PC-9 (cell line): Measurements from ENCODE around the gene B4GALNT2. TPM values are rescaled to one million over a fixed set of nuclear protein-coding genes. Genes with fewer than 3 reads are reported as not detected.

Experiments
- BruUV-seq: library from RNA; stranded (reverse); fragments of 400-500 nt; replicated peaks from 2 replicates; lab custom pipeline; 2021; lab: Mats Ljungman, UMichigan
- CTCF ChIA-PET: fragments of 300-600 bp; sonication (Branson Sonifier 250); formaldehyde crosslinking; loops from one replicate; lab custom pipeline; 2022; ENCODE audit warnings: antibody characterized with exemption; lab: Charles Lee
- POLR2A ChIA-PET: fragments of 300-600 bp; sonication (Branson Sonifier 250); formaldehyde crosslinking; loops from one replicate; lab custom pipeline; 2022; ENCODE audit warnings: antibody characterized with exemption; ENCODE audit not compliant: unreplicated experiment; lab: Charles Lee
- DNase-seq, 2 experiments: peaks; one replicate each; pipeline versions ENCODE4 v3.0.0 to v3.0.0-alpha.2; 2015 to 2022; ENCODE audit warnings: mixed read lengths in 1 of 2
- H2AFZ ChIP-seq: fragments of 200-600 bp; sonication (generic); 2 replicates; pipeline ENCODE4 v1.8.1; 2017; ENCODE audit warnings: antibody characterized with exemption
- H3F3A ChIP-seq: fragments of 200-600 bp; sonication (generic); 2 replicates; pipeline ENCODE4 v1.8.1; 2017; ENCODE audit warnings: antibody characterized with exemption, mild to moderate bottlenecking, low read depth; ENCODE audit not compliant: insufficient read depth
- H3K27ac ChIP-seq: fragments of 200-600 bp; sonication (generic); 2 replicates; pipeline ENCODE4 v1.6.1; 2016; ENCODE audit warnings: mixed run types
- H3K27me3 ChIP-seq: fragments of 200-600 bp; sonication (generic); 2 replicates; pipeline ENCODE4 v1.6.1; 2016; ENCODE audit warnings: low read depth, mixed run types; ENCODE audit not compliant: insufficient read depth
- H3K36me3 ChIP-seq: fragments of 200-600 bp; sonication (generic); 2 replicates; pipeline ENCODE4 v1.6.1; 2016; ENCODE audit warnings: low read depth, mixed run types
- H3K4me1 ChIP-seq: fragments of 200-600 bp; sonication (generic); replicated peaks from 2 replicates; pipeline ENCODE4 v1.6.1; 2016; ENCODE audit warnings: mixed run types; ENCODE audit not compliant: insufficient read depth
- H3K4me2 ChIP-seq: fragments of 200-600 bp; sonication (generic); 2 replicates; pipeline ENCODE4 v1.6.1; 2017; ENCODE audit warnings: mixed run types
- H3K4me3 ChIP-seq: fragments of 200-600 bp; sonication (generic); 2 replicates; pipeline ENCODE4 v1.6.1; 2016; ENCODE audit warnings: mixed run types
- H3K79me2 ChIP-seq: fragments of 200-600 bp; sonication (generic); 2 replicates; pipeline ENCODE4 v1.6.1; 2017; ENCODE audit warnings: low read depth, mixed run types
- H3K9me2 ChIP-seq: fragments of 200-600 bp; sonication (generic); 2 replicates; pipeline ENCODE4 v1.8.1; 2017; ENCODE audit warnings: mild to moderate bottlenecking; ENCODE audit not compliant: insufficient read depth
- H3K9me3 ChIP-seq: fragments of 200-600 bp; sonication (generic); 2 replicates; pipeline ENCODE4 v1.8.1; 2016; ENCODE audit warnings: low read depth; ENCODE audit not compliant: insufficient read depth
- H4K20me1 ChIP-seq: fragments of 200-600 bp; sonication (generic); 2 replicates; pipeline ENCODE4 v1.8.1; 2017; ENCODE audit not compliant: insufficient read depth
- CTCF ChIP-seq: fragments of 200-600 bp; sonication (generic); conservative IDR thresholded peaks from 2 replicates; pipeline ENCODE4 v1.6.1; 2017; ENCODE audit warnings: mixed run types, antibody characterized with exemption, mild to moderate bottlenecking, moderate library complexity
- EZH2 ChIP-seq: fragments of 200-600 bp; sonication (generic); IDR thresholded peaks from 2 replicates; pipeline ENCODE4 v1.8.0; 2017; ENCODE audit warnings: antibody characterized with exemption, low read depth
- intact Hi-C: fragments of 100-400 bp; cut with micrococcal nuclease; formaldehyde crosslinking; loops from one replicate; pipeline ENCODE4 v1.10.0; 2022; ENCODE audit not compliant: unreplicated experiment
- total RNA-seq: library from RNA; stranded (reverse); gene quantifications from 2 replicates; pipeline ENCODE4 v1.2.3, GENCODE V29; 2021

The B4GALNT2 gene
- total RNA-seq, 1 experiment from 2014 or later = not detected

GRCh38 chr17:49196520-49196919 lies 64.0 kb downstream of the B4GALNT2 start:
- H3K27ac ChIP-seq = no peak overlapping the region
- intact Hi-C loops = loop anchor here (10.0 kb wide), 2 partner anchors 162 to 302 kb away; partner anchors contain the start of gene ATP5MC1

GRCh38 chr17:49197346-49197998 lies 64.9 kb downstream of the B4GALNT2 start:
- BruUV-seq = no TSS peak

More at GRCh38 chr17:49196520-49196919, 64.0 kb downstream of the B4GALNT2 start:
- Histone ChIP-seq H3F3A (peaks cover 18% of the 10 kb centered on the region), H3K79me2 (no peaks in the 10 kb centered on the region), H3K4me1 (peaks cover 11% of the 10 kb centered on the region), H3K36me3 (no peaks in the 10 kb centered on the region), H3K4me2 (no peak overlapping the region), H4K20me1 (no peaks in the 10 kb centered on the region), H3K4me3 (no peak overlapping the region), H3K9me2 (no peaks in the 10 kb centered on the region), H3K9me3 (no peaks in the 10 kb centered on the region), H3K27me3 (no peaks in the 10 kb centered on the region), H2AFZ (no peak overlapping the region)
- CTCF ChIA-PET = no interaction called here
- BruUV-seq = no TSS peak
- TF ChIP-seq CTCF (no peak), EZH2 (no peak)
- DNase-seq = no peak
- POLR2A ChIA-PET = no interaction called here

DNA sequence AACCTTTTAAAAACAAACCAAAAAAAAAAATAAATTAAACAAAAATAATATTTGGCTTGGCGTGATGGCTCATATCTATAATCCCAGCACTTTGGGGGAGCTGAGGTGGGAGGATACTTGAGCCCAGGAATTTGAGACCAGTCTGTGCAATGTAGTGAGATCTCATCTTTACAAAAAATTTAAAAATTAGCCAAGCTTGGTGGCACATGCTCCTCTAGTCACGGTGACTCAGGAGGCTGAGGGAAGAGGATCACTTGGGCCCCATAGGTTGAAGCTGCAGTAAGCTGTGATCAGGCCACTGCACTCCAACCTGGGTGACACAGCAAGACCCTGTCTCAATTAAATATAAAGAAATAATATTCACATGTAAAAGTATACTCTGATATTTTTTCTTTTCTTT lies 65.6 kb downstream of the B4GALNT2 start:
- Histone ChIP-seq H3K27ac (no peak overlapping the region), H3F3A (peaks cover 10% of the 10 kb centered on the region; the same call in 1 of the 2 replicates), H3K4me2 (no peak overlapping the region), H4K20me1 (no peaks in the 10 kb centered on the region), H3K9me2 (no peaks in the 10 kb centered on the region), H3K4me1 (peaks cover 11% of the 10 kb centered on the region), H3K79me2 (no peaks in the 10 kb centered on the region), H3K4me3 (no peak overlapping the region), H2AFZ (no peak overlapping the region), H3K9me3 (no peaks in the 10 kb centered on the region), H3K36me3 (no peaks in the 10 kb centered on the region), H3K27me3 (peaks cover 11% of the 10 kb centered on the region)
- POLR2A ChIA-PET = interaction anchor here (0.6 kb wide), 1 partner anchor 570 kb away, joined by 3 read pairs; no protein-coding TSS in a partner anchor
- intact Hi-C loops = loop anchor here (10.0 kb wide), 2 partner anchors 163 to 303 kb away; partner anchors contain the start of gene ATP5MC1
- no peak for DNase-seq
- BruUV-seq = no TSS peak
- TF ChIP-seq EZH2 = no peak
- TF ChIP-seq CTCF = no peak
- CTCF ChIA-PET = interaction anchor here (0.7 kb wide), 1 partner anchor 17 kb away, joined by 3 read pairs; no protein-coding TSS in a partner anchor

More at GRCh38 chr17:49197346-49197998, 64.9 kb downstream of the B4GALNT2 start:
- peaks cover 11% of the 10 kb centered on the region for H3K4me1 ChIP-seq
- H4K20me1 ChIP-seq = no peaks in the 10 kb centered on the region
- H3F3A ChIP-seq = peaks cover 10% of the 10 kb centered on the region; the same call in 1 of the 2 replicates
- TF ChIP-seq CTCF (no peak), EZH2 (no peak)
- H3K36me3 ChIP-seq = no peaks in the 10 kb centered on the region
- H3K27ac ChIP-seq = no peak overlapping the region
- no peaks in the 10 kb centered on the region for H3K9me3 ChIP-seq
- peak; percentile 12 to 42 for DNase-seq
- H2AFZ ChIP-seq = 0 out of 2 replicates have a peak overlapping the region, but pooled peaks have one; percentile 30
- ChIA-PET CTCF (interaction anchor here (0.7 kb wide), 1 partner anchor 17 kb away, joined by 3 read pairs; no protein-coding TSS in a partner anchor), POLR2A (no interaction called here)
- H3K9me2 ChIP-seq = no peaks in the 10 kb centered on the region
- intact Hi-C loops = loop anchor here (10.0 kb wide), 2 partner anchors 163 to 303 kb away; partner anchors contain the start of gene ATP5MC1
- no peak overlapping the region for H3K4me2 ChIP-seq
- H3K79me2 ChIP-seq = no peaks in the 10 kb centered on the region
- peaks cover 4% of the 10 kb centered on the region; the same call in 1 of the 2 replicates for H3K27me3 ChIP-seq
- no peak overlapping the region for H3K4me3 ChIP-seq
